HepG2 (cell line): ENCODE results near the gene PELI3. TPM values are rescaled to one million over a fixed set of nuclear protein-coding genes. Genes with fewer than 3 reads are reported as not detected.

ENCODE experiments used
- AKAP8 ChIP-seq: sonication (generic); formaldehyde crosslinking; IDR thresholded peaks from 2 replicates; pipeline ENCODE4 v1.5.1; 2020; ENCODE audit warnings: mild to moderate bottlenecking, missing genetic modification reagents
- ATAD3A ChIP-seq: sonication (generic); formaldehyde crosslinking; IDR thresholded peaks from 2 replicates; pipeline ENCODE4 v1.4.0; 2020; ENCODE audit warnings: missing genetic modification reagents
- BRD4 ChIP-seq: sonication (generic); formaldehyde crosslinking; IDR thresholded peaks from 2 replicates; pipeline ENCODE4 v1.4.0; 2020; ENCODE audit warnings: missing genetic modification reagents
- CHD4 ChIP-seq: fragments of 200-600 bp; sonication (generic); IDR thresholded peaks from 2 replicates; pipeline ENCODE4 v1.7.0; 2017; ENCODE audit warnings: mild to moderate bottlenecking, low read length, borderline replicate concordance
- DMAP1 ChIP-seq: IDR thresholded peaks from 2 replicates; pipeline ENCODE4 v1.6.1; 2016
- ERF ChIP-seq: IDR thresholded peaks from 2 replicates; pipeline ENCODE4 v1.6.1; 2018; ENCODE audit warnings: missing biosample characterization, missing genetic modification reagents
- FOXJ3 ChIP-seq: sonication (generic); formaldehyde crosslinking; IDR thresholded peaks from 2 replicates; pipeline ENCODE4 v1.4.0; 2020; ENCODE audit warnings: missing genetic modification reagents, mild to moderate bottlenecking, borderline replicate concordance
- MEF2D ChIP-seq: sonication (generic); formaldehyde crosslinking; IDR thresholded peaks from 2 replicates; pipeline ENCODE4 v1.5.1; 2020; ENCODE audit warnings: mild to moderate bottlenecking, missing genetic modification reagents
- NCOA5 ChIP-seq: sonication (generic); formaldehyde crosslinking; IDR thresholded peaks from 2 replicates; pipeline ENCODE4 v1.4.0; 2020; ENCODE audit warnings: missing genetic modification reagents
- RXRA ChIP-seq: sonication (generic); formaldehyde crosslinking; IDR thresholded peaks from 2 replicates; pipeline ENCODE4 v1.5.1; 2020; ENCODE audit warnings: missing genetic modification reagents
- SALL2 ChIP-seq: sonication (generic); formaldehyde crosslinking; IDR thresholded peaks from 2 replicates; pipeline ENCODE4 v1.8.1; 2023; ENCODE audit warnings: mild to moderate bottlenecking, missing genetic modification reagents, inconsistent platforms
- SIN3A ChIP-seq: IDR thresholded peaks from 2 replicates; pipeline ENCODE4 v1.6.1; 2011; ENCODE audit warnings: low read depth, mild to moderate bottlenecking, control low read depth, low read length, borderline replicate concordance
- SRSF1 ChIP-seq: fragments of 200-400 bp; formaldehyde crosslinking; optimal IDR thresholded peaks from 2 replicates; pipeline ENCODE3; 2017; ENCODE audit warnings: mild to moderate bottlenecking, low read depth, low read length, moderate library complexity
- TMF1 ChIP-seq: sonication (generic); formaldehyde crosslinking; IDR thresholded peaks from 2 replicates; pipeline ENCODE4 v1.8.1; 2022; ENCODE audit warnings: low read depth, missing genetic modification reagents
- YEATS4 ChIP-seq: sonication (generic); formaldehyde crosslinking; IDR thresholded peaks from 2 replicates; pipeline ENCODE4 v1.4.0; 2020; ENCODE audit warnings: missing genetic modification reagents, borderline replicate concordance
- ZMAT3 ChIP-seq: sonication (generic); formaldehyde crosslinking; conservative IDR thresholded peaks from 2 replicates; pipeline ENCODE4 v1.7.0; 2021; ENCODE audit warnings: missing genetic modification reagents
- ZNF260 ChIP-seq: sonication (generic); formaldehyde crosslinking; IDR thresholded peaks from 2 replicates; pipeline ENCODE4 v1.4.0; 2020; ENCODE audit warnings: missing genetic modification reagents, low read depth, mild to moderate bottlenecking, borderline replicate concordance
- ZNF33B ChIP-seq: sonication (generic); formaldehyde crosslinking; IDR thresholded peaks from 2 replicates; pipeline ENCODE4 v1.5.1; 2020; ENCODE audit warnings: mild to moderate bottlenecking, missing genetic modification reagents
- ZNF674 ChIP-seq: sonication (generic); formaldehyde crosslinking; IDR thresholded peaks from 2 replicates; pipeline ENCODE4 v1.5.0; 2020; ENCODE audit warnings: low read depth, mild to moderate bottlenecking, missing genetic modification reagents
- ZNF780A ChIP-seq: sonication (generic); formaldehyde crosslinking; IDR thresholded peaks from 2 replicates; pipeline ENCODE4 v1.8.0; 2022; ENCODE audit warnings: mild to moderate bottlenecking, missing genetic modification reagents, moderate library complexity
- ZNF83 ChIP-seq: sonication (generic); formaldehyde crosslinking; IDR thresholded peaks from 2 replicates; pipeline ENCODE4 v1.4.0; 2020; ENCODE audit warnings: missing genetic modification reagents, mild to moderate bottlenecking, borderline replicate concordance
- polyA plus RNA-seq, 8 experiments: library from polyadenylated mRNA; depleted of rRNA in 3 of 8; stranded (reverse) in 7 of 8; unstranded in 1 of 8; fragments of >200 nt; fragmentation: Illumina TruSeq in 4 of 8; extraction: Trizol in 4 of 8; gene quantifications; 2 replicates each; pipeline versions ENCODE4 v1.2.1 to v1.2.3, GENCODE V29; 2011 to 2016; ENCODE audit warnings: low read depth in 4 of 8, missing spikeins in 1 of 8, mixed read lengths in 1 of 8; ENCODE audit not compliant: insufficient read depth in 1 of 8
- total RNA-seq, 5 experiments: library from RNA; depleted of rRNA; stranded (reverse); fragments of >200 nt; fragmentation: Illumina TruSeq; extraction: Trizol; gene quantifications; 2 replicates each; pipeline ENCODE4 v1.2.3, GENCODE V29; 2016; ENCODE audit warnings: low read depth in 1 of 5
- TF ChIP-seq, protein P1 (sequence below): sonication (generic); formaldehyde crosslinking; IDR thresholded peaks from 2 replicates; pipeline ENCODE4 v1.5.1; 2020; ENCODE audit warnings: mild to moderate bottlenecking, missing genetic modification reagents, moderate library complexity
- TF ChIP-seq, protein P2 (sequence below): sonication (generic); formaldehyde crosslinking; IDR thresholded peaks from 2 replicates; pipeline ENCODE4 v1.4.0; 2020; ENCODE audit warnings: missing genetic modification reagents, borderline replicate concordance
- TF ChIP-seq, protein P3 (sequence below): sonication (generic); formaldehyde crosslinking; IDR thresholded peaks from 2 replicates; pipeline ENCODE4; 2020; ENCODE audit warnings: missing genetic modification reagents, mild to moderate bottlenecking, borderline replicate concordance

Gene PELI3
- total and polyA plus RNA-seq, 2 of the 13 experiments (the other 11 are each of a cell fraction or from before 2014, with no cell fraction given) = 2.0 to 4.0 TPM

DNA sequence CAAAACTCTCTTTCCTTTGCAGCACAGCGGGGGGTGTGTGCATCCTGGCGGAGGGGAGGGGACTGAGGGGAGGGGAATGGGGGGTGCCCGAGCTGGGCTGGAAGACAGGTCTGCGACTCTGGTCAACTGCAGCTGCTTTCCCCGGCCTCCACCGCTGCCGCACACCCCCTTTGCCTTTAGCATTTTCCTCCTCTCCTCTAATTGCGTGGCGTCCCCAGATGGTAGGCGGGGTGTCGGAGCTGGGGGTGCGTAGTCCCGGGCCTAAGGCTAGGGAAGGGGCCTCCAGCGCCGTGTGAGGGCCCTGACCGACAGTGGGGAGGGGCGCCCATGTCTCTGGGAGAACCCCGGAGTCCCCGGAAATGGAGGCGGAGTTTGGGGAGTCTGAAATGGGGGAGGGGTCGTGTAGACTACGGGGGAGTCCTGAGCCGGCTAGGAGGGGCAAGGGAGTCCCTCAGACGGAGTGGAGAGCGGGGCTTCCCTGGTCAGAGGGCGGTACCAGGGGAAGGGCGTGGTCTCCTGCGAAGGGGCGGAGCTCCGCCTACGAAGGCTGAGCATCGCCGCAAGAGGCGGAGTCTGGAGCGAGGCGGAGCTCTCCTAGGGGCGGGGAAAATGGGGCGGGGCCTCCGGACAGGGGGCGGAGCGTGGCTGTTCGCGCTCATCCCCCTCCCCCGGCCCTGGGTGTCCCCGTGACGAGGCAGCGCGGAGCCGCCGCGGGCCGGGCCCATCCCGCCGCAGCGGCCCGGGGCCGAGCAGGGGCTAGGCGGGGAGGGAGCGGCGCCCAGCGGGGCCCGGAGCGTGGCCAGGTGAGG is at the start of gene PELI3 (continued):
- TF ChIP-seq CHD4 (no peak), AKAP8 (no peak), ZNF33B (no peak), SIN3A (peak; percentile 49; the same call in 1 of the 2 replicates), RXRA (CRISPR knock-in tag) (peak; percentile 30; the same call in 1 of the 2 replicates), ZNF83 (CRISPR knock-in tag) (no peak), ZMAT3 (CRISPR knock-in tag) (no peak), SALL2 (CRISPR knock-in tag) (no peak), ERF (CRISPR knock-in tag) (peak; percentile 18; the same call in 1 of the 2 replicates), NCOA5 (CRISPR knock-in tag) (no peak), YEATS4 (CRISPR knock-in tag) (no peak), ZNF674 (0 out of 2 replicates have a peak, but pooled peaks have one; percentile 42), MEF2D (CRISPR knock-in tag) (0 out of 2 replicates have a peak, but pooled peaks have one; percentile 49), ZNF260 (CRISPR knock-in tag) (no peak), ATAD3A (no peak), TMF1 (CRISPR knock-in tag) (no peak), FOXJ3 (CRISPR knock-in tag) (no peak), ZNF780A (CRISPR knock-in tag) (no peak), SRSF1 (no peak), BRD4 (CRISPR knock-in tag) (0 out of 2 replicates have a peak, but pooled peaks have one; percentile 17), DMAP1 (CRISPR knock-in tag) (no peak)
- TF ChIP-seq, protein P1, sequence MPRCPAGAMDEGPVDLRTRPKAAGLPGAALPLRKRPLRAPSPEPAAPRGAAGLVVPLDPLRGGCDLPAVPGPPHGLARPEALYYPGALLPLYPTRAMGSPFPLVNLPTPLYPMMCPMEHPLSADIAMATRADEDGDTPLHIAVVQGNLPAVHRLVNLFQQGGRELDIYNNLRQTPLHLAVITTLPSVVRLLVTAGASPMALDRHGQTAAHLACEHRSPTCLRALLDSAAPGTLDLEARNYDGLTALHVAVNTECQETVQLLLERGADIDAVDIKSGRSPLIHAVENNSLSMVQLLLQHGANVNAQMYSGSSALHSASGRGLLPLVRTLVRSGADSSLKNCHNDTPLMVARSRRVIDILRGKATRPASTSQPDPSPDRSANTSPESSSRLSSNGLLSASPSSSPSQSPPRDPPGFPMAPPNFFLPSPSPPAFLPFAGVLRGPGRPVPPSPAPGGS (CRISPR knock-in tag) = peak; percentile 38; the same call in 1 of the 2 replicates
- TF ChIP-seq, protein P2, sequence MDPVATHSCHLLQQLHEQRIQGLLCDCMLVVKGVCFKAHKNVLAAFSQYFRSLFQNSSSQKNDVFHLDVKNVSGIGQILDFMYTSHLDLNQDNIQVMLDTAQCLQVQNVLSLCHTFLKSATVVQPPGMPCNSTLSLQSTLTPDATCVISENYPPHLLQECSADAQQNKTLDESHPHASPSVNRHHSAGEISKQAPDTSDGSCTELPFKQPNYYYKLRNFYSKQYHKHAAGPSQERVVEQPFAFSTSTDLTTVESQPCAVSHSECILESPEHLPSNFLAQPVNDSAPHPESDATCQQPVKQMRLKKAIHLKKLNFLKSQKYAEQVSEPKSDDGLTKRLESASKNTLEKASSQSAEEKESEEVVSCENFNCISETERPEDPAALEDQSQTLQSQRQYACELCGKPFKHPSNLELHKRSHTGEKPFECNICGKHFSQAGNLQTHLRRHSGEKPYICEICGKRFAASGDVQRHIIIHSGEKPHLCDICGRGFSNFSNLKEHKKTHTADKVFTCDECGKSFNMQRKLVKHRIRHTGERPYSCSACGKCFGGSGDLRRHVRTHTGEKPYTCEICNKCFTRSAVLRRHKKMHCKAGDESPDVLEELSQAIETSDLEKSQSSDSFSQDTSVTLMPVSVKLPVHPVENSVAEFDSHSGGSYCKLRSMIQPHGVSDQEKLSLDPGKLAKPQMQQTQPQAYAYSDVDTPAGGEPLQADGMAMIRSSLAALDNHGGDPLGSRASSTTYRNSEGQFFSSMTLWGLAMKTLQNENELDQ = no peak
- TF ChIP-seq, protein P3, sequence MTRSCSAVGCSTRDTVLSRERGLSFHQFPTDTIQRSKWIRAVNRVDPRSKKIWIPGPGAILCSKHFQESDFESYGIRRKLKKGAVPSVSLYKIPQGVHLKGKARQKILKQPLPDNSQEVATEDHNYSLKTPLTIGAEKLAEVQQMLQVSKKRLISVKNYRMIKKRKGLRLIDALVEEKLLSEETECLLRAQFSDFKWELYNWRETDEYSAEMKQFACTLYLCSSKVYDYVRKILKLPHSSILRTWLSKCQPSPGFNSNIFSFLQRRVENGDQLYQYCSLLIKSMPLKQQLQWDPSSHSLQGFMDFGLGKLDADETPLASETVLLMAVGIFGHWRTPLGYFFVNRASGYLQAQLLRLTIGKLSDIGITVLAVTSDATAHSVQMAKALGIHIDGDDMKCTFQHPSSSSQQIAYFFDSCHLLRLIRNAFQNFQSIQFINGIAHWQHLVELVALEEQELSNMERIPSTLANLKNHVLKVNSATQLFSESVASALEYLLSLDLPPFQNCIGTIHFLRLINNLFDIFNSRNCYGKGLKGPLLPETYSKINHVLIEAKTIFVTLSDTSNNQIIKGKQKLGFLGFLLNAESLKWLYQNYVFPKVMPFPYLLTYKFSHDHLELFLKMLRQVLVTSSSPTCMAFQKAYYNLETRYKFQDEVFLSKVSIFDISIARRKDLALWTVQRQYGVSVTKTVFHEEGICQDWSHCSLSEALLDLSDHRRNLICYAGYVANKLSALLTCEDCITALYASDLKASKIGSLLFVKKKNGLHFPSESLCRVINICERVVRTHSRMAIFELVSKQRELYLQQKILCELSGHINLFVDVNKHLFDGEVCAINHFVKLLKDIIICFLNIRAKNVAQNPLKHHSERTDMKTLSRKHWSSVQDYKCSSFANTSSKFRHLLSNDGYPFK (CRISPR knock-in tag) = 0 out of 2 replicates have a peak, but pooled peaks have one; percentile 28
